Fibroblast of lung (primary cell): ENCODE results near the gene ATP10A.

Experiments used
- EZH2 ChIP-seq: IDR thresholded peaks from 2 replicates; pipeline ENCODE4 v1.5.1; 2012; ENCODE audit warnings: low read length, control low read depth, mild to moderate bottlenecking; ENCODE audit errors: missing control alignments
- TF ChIP-seq, protein P1 (sequence below), 2 donors: IDR thresholded peaks in 1 of 2; conservative IDR thresholded peaks in 1 of 2; 1 replicate in 1 of 2; 2 replicates in 1 of 2; pipeline ENCODE4 v1.5.1; 2011 to 2012; ENCODE audit warnings: low read length in 2 of 2, control low read depth in 1 of 2, inconsistent platforms in 1 of 2, low read depth in 1 of 2, mild to moderate bottlenecking in 1 of 2

DNA sequence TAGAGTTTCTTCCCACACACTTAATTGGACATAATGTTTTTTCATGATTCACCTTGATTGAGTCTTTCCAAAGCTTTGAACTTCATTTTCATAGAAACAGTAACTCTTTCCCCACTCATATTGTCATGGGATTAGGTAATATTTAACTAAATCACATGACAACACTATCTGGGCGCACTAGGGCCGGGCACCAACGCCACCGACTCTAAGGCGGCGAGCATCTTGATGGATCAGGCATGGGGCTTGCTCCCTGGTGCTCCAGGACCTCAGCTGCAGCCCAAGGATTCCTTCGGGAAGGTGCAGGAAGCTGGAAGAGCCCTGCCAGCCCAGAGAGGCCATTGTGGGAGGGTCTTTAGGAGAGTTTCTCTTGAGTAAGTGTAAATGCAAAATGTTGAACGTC, 231.2 kb downstream of the ATP10A start:
- TF ChIP-seq, protein P1, sequence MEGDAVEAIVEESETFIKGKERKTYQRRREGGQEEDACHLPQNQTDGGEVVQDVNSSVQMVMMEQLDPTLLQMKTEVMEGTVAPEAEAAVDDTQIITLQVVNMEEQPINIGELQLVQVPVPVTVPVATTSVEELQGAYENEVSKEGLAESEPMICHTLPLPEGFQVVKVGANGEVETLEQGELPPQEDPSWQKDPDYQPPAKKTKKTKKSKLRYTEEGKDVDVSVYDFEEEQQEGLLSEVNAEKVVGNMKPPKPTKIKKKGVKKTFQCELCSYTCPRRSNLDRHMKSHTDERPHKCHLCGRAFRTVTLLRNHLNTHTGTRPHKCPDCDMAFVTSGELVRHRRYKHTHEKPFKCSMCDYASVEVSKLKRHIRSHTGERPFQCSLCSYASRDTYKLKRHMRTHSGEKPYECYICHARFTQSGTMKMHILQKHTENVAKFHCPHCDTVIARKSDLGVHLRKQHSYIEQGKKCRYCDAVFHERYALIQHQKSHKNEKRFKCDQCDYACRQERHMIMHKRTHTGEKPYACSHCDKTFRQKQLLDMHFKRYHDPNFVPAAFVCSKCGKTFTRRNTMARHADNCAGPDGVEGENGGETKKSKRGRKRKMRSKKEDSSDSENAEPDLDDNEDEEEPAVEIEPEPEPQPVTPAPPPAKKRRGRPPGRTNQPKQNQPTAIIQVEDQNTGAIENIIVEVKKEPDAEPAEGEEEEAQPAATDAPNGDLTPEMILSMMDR (conservative IDR thresholded peaks at IDR 0.05 in 1 of 2, IDR thresholded peaks at IDR 0.05 in 1 of 2; ENCODE audit: low read depth in 1 of 2, low read length in 2 of 2): no peak
- no peak for TF ChIP-seq EZH2
